Activated T-helper 2 cell treated with anti-CD3 and anti-CD28 coated beads, Interferon-gamma antibody, Interleukin-2, Interleukin-4, amounts not matched to agents 10 μg/mL and 5 μg/mL and 100 μg/mL, durations not matched to agents 14 hours and 24 hours and 36 hours (primary cell): Measurements from ENCODE around the gene TTC39A. TPM values are rescaled to one million over a fixed set of nuclear protein-coding genes. Genes with fewer than 3 reads are reported as not detected.
"Not testable (repeated sequence)": the region's sequence is repeated elsewhere in the genome, so short reads cannot be mapped to it uniquely, and the experiment has no call there.

ENCODE experiments used
- DNase-seq: peaks from one replicate; pipeline ENCODE4 v3.0.0; 2021; ENCODE audit warnings: low spot score
- H3K27ac Mint-ChIP-seq: one replicate; pipeline ENCODE4 v1.8.0; 2021; ENCODE audit warnings: mixed read lengths
- H3K27me3 Mint-ChIP-seq: one replicate; pipeline ENCODE4 v1.8.0; 2021; ENCODE audit warnings: low read depth, mixed read lengths
- H3K36me3 Mint-ChIP-seq: one replicate; pipeline ENCODE4 v1.8.0; 2021; ENCODE audit warnings: low read depth, mixed read lengths
- H3K4me1 Mint-ChIP-seq: one replicate; pipeline ENCODE4 v1.8.0; 2021; ENCODE audit warnings: low read depth, mixed read lengths
- H3K4me3 Mint-ChIP-seq: one replicate; pipeline ENCODE4 v1.8.0; 2021; ENCODE audit warnings: low read depth, mild to moderate bottlenecking, moderate library complexity, mixed read lengths
- H3K9me3 Mint-ChIP-seq: one replicate; pipeline ENCODE4 v1.8.0; 2021; ENCODE audit warnings: mixed read lengths
- intact Hi-C: fragments of 100-400 bp; cut with micrococcal nuclease; formaldehyde crosslinking; loops from one replicate; pipeline ENCODE4 v1.15.1; 2023
- total RNA-seq: library from RNA; stranded (reverse); gene quantifications from 2 replicates; pipeline ENCODE4 v1.2.3, GENCODE V29; 2022

The TTC39A gene
- total RNA-seq, 1 donor from 2014 or later = 0.41 TPM

DNA sequence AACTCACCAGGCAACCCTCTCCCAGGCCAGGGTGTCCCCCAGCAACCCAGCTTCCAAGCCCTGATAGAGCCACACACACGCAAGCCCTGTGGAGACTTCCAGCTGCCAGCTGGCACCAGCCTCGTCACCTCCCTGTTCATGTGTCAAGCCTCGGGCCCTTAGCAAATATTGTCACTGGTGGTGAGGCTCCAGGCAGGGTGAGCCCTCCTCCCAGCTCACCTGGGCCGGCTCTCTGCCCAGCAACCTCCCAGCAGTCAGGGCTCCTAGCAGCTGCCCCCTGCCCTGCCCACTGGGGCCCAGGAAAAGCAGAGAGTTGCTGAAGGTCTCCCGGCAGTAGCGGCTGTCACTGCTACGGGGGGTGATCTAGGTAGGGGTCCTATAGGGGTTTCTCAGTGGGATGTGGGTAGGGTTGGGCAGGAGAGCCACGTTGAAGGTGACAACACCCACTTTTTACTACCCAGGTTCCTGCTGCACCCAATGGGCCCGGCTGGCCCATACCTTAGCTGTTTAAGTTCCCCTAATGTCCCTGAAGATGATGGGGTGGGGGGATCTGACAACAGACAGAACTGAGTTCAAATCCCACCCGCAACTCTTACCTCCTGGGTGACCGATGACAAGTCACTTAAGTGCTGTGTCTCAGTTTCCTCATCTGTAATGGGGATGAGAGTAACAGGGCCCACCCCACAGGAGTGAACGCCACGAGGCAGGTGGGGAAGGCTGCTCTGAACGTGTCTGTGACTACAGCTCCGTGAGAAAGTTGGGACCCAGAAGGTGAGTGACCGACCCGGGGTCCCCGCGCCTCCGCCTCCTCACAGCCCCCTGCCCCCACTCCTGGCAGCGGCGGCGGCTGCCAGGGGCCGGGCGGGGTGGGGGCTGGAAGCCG lies 678 bp downstream of the TTC39A start:
- intact Hi-C loops = loop anchor here (10.0 kb wide), 1 partner anchor 205 kb away; no protein-coding TSS in a partner anchor
- H3K36me3 Mint-ChIP-seq = no peaks in the 10 kb centered on the region
- peaks cover 25% of the 10 kb centered on the region for H3K27me3 Mint-ChIP-seq
- H3K4me3 Mint-ChIP-seq = peak overlapping the region; percentile 55
- H3K9me3 Mint-ChIP-seq = no peaks in the 10 kb centered on the region
- DNase-seq = no peak
- H3K4me1 Mint-ChIP-seq = peaks cover 15% of the 10 kb centered on the region
- no peak overlapping the region for H3K27ac Mint-ChIP-seq

DNA sequence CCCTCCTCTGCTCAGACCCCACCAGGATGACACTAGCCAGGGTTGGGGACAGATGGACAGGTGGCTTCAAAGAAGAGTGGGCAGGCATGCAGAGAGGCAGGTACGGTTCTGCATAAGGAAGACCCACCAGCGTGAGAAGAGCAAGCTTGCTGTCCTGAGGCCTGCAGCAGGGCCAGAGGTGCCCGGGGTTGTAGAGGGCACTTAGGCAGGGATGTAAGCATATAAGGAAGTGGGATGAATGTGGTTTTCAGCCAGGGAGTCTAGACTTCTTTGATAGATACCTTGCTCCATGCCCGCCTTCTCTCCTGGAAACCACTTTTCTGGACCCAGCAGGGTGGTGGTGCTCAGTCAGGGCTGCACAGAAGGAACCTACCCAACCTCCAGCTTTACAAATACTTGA lies 1.4 kb downstream of the TTC39A start:
- no peak overlapping the region for H3K4me3 Mint-ChIP-seq

DNA sequence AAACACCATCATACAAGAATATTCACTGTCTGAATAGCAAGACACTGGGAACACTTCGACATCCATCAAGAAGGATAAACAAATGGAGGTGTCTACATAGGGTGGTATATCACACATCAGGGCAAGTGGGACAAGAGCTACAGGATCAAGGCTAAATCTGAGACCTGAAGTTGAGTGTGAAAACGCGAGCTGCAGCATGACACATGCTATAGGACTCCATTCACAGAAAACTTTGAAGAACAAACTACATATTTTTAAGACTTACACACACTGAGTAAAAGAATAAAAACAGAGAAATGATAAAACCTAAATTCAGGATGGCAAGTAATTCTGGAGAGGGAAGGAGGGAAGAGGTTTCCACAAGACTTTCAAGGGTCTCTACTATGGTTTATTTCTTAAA lies 2.1 kb downstream of the TTC39A start:
- Mint-ChIP-seq H3K4me3 (no peak overlapping the region), H3K36me3 (no peaks in the 10 kb centered on the region), H3K27me3 (peaks cover 27% of the 10 kb centered on the region), H3K27ac (no peak overlapping the region), H3K9me3 (no peaks in the 10 kb centered on the region), H3K4me1 (peaks cover 15% of the 10 kb centered on the region)
- intact Hi-C loops = no loop called here
- DNase-seq = no peak

More for the DNA sequence above, 1.4 kb downstream of the TTC39A start:
- Mint-ChIP-seq H3K4me1 (peaks cover 15% of the 10 kb centered on the region), H3K9me3 (no peaks in the 10 kb centered on the region), H3K27ac (no peak overlapping the region), H3K36me3 (no peaks in the 10 kb centered on the region), H3K27me3 (peaks cover 25% of the 10 kb centered on the region)
- DNase-seq = no peak
- intact Hi-C loops = no loop called here

DNA sequence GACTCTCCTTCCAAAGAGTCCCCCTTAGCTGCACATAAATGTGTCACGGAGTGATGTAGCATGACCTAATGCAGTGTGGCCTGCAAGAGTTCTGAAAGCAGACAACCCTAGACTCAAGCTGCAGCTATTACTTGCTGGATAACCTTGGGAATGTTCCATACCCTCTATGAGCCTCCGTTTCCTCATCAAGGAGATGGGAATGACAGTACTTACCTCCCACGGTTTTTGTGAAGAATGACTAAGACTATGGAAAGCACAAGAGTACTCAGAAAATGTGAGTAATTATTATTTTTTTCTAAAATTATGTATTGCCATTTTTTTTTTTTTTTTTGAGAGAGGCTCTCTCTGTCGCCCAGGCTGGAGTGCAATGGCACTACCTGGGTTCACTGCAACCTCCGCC lies 3.0 kb downstream of the TTC39A start:
- DNase-seq = no peak
- H3K27me3 Mint-ChIP-seq = peaks cover 28% of the 10 kb centered on the region
- no peak overlapping the region for H3K27ac Mint-ChIP-seq
- intact Hi-C loops = no loop called here
- H3K4me1 Mint-ChIP-seq = peaks cover 15% of the 10 kb centered on the region
- no peaks in the 10 kb centered on the region for H3K36me3 Mint-ChIP-seq
- H3K4me3 Mint-ChIP-seq = no peak overlapping the region
- no peaks in the 10 kb centered on the region for H3K9me3 Mint-ChIP-seq

DNA sequence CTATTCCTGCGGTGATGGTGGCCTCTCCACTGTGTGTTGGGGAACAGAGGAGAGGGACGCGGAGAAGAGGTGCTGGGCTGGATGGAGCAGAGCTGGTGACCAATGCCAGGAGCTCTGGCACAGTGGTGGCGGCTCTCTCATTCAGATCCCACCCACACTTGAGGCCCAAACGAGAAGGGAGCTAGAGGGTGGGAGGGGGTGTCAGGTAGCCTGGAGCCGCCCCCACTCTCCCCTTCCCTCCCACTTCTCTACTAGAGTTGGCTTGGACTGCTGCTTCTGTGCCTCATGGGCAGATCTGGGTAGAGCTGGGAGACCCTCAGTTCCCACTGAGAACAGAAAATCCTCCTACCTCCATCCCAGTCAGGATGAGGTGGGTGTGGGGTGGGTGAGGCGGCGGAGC lies 3.5 kb downstream of the TTC39A start:
- H3K27ac Mint-ChIP-seq = no peak overlapping the region
- no peak overlapping the region for H3K4me3 Mint-ChIP-seq
- no peaks in the 10 kb centered on the region for H3K36me3 Mint-ChIP-seq
- no peaks in the 10 kb centered on the region for H3K9me3 Mint-ChIP-seq
- intact Hi-C loops = no loop called here
- no peak for DNase-seq
- peaks cover 27% of the 10 kb centered on the region for H3K27me3 Mint-ChIP-seq
- peaks cover 15% of the 10 kb centered on the region for H3K4me1 Mint-ChIP-seq

DNA sequence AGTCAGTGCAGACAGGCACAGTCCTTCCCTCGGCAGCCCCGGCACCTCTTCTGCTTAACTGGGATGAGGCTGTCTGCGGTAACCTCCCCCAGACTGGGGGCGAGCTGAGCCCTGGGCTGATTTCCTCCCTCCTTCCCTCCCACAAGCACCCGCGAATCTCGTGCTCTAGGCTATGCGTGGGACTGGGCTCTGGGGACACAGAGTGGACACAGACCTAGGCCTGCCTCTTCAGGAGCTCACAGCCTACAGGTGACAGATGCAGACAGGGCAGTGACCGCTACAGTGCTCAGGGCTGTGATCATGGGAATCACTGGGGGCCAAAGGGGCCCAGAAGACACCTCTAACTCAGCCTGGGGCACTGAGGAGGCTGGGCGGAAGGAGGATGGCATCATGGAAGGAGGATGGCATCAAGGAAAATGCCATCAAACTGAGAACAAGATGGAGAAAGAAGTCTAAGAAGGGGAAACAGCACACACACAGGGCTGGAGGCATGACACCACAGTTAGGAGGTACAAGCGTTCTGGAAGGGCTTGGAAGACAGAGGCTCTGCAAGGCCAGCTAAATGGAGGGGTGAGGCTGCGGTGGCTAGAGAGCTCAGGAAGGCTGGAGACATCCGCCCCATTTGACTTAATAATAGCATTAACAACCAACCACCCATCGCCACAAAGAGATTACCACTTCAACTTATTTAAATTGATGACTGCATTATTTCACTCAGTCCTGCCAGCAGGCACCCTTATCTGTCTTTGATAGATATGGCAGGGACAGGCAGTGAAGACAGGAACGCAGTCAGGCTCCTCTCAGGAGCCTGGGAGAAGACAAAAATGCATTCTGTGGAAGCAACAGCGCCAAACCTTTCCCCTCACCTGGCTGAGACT lies 4.2 kb downstream of the TTC39A start:
- Mint-ChIP-seq H3K36me3 (no peaks in the 10 kb centered on the region), H3K27me3 (peaks cover 20% of the 10 kb centered on the region), H3K4me3 (no peak overlapping the region), H3K4me1 (peaks cover 9% of the 10 kb centered on the region), H3K9me3 (no peaks in the 10 kb centered on the region), H3K27ac (no peak overlapping the region)
- DNase-seq = no peak
- intact Hi-C loops = no loop called here

DNA sequence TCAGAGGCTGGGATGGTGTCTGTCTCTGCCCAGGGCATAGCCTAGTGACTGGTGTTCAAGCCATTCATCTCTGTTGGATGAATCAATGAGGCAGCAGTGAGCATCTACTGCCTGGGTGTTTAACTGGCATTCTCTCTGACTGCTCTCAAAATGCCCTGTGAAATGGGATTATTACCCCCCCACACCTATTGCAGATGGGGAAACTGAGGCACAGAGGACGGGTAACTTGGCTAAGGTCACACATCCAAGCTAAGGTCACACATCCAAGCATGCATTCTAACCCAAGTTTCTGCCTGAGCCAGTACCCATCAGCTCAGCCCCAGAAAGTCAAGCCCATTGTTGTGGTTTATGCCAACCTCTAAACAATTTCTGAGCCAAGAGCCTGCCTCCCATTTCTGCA lies 5.0 kb downstream of the TTC39A start:
- Mint-ChIP-seq H3K4me1 (peaks cover 4% of the 10 kb centered on the region), H3K36me3 (no peaks in the 10 kb centered on the region), H3K9me3 (no peaks in the 10 kb centered on the region), H3K27me3 (peaks cover 15% of the 10 kb centered on the region), H3K27ac (no peak overlapping the region), H3K4me3 (no peak overlapping the region)
- DNase-seq = no peak
- intact Hi-C loops = no loop called here

DNA sequence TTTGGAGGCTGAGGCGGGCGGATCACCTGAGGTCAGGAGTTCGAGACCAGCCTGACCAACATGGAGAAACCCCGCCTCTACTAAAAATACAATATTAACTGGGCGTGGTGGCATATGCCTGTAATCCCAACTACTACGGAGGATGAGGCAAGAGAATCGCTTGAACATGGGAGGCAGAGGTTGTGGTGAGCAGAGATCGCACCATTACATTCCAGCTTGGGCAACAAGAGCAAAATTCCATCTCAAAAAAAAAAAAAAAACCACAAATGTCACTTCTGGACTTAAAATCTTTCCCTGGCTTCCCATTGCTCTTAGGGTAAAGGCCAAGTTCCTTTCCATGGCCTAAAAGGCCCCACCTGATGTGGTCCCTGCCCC lies 5.4 kb downstream of the TTC39A start:
- DNase-seq, intact Hi-C loops, H3K4me3 Mint-ChIP-seq, H3K27ac Mint-ChIP-seq, H3K9me3 Mint-ChIP-seq, H3K36me3 Mint-ChIP-seq, H3K4me1 Mint-ChIP-seq: not testable (repeated sequence)
- peaks cover 15% of the 10 kb centered on the region for H3K27me3 Mint-ChIP-seq

DNA sequence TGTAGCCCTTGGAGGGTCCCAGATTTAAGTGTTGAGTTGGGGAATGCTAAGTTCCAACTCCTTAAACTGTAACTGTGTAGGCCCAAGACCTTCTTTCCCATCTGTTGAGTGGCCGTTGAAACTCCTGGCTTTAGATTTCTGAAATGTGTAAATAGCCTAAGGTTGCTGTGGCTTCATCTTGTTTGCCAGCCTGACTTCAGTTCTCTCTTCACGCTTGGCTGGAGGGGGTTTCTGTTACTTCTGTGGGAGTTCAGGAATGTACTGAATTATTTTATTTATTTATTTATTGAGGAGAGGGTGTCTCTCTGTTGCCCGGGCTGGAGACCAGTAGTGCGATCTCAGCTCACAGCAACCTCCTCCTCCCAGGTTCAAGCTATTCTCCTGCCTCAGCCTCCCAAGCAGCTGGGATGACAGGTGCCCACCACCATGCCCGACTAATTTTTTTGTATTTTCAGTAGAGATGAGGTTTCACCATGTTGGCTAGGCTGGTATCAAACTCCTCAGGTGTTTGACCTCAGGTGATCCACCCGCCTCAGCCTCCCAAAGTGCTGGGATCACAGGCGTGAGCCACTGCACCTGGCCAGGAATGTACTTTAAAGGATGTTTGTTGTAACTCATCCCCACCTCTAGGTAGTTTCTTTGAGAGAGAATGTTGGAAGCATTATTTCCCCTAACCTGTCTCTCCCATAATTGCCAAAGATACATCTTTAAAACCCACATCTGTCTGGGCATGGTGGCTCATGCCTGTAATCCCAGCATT lies 5.9 kb downstream of the TTC39A start:
- Mint-ChIP-seq H3K27me3 (peaks cover 11% of the 10 kb centered on the region), H3K27ac (no peak overlapping the region), H3K4me3 (no peak overlapping the region), H3K4me1 (peaks cover 4% of the 10 kb centered on the region), H3K36me3 (no peaks in the 10 kb centered on the region), H3K9me3 (no peaks in the 10 kb centered on the region)
- no peak for DNase-seq
- intact Hi-C loops = no loop called here

DNA sequence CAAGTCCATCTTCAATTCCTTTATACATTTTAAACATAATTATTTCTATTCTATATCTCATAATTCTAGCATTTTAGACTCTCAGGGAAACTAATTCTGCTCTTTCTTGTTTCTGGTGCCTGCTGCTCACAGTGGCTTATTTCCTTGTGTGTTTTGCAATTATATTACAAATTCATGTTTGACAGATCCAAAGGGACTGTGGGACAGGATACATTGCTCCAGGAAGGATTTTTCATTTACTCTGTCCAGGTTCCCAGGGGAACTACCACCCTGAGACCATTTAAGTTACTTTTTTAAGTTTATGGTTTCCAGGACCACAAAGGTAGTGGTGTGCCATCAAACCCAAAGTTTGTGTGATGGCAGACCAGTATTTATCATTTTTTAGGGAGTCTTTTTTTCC lies 6.6 kb downstream of the TTC39A start:
- H3K27me3 Mint-ChIP-seq = peaks cover 11% of the 10 kb centered on the region
- H3K27ac Mint-ChIP-seq = no peak overlapping the region
- peaks cover 4% of the 10 kb centered on the region for H3K4me1 Mint-ChIP-seq
- H3K4me3 Mint-ChIP-seq = no peak overlapping the region
- intact Hi-C loops = no loop called here
- H3K36me3 Mint-ChIP-seq = no peaks in the 10 kb centered on the region
- no peaks in the 10 kb centered on the region for H3K9me3 Mint-ChIP-seq
- no peak for DNase-seq

DNA sequence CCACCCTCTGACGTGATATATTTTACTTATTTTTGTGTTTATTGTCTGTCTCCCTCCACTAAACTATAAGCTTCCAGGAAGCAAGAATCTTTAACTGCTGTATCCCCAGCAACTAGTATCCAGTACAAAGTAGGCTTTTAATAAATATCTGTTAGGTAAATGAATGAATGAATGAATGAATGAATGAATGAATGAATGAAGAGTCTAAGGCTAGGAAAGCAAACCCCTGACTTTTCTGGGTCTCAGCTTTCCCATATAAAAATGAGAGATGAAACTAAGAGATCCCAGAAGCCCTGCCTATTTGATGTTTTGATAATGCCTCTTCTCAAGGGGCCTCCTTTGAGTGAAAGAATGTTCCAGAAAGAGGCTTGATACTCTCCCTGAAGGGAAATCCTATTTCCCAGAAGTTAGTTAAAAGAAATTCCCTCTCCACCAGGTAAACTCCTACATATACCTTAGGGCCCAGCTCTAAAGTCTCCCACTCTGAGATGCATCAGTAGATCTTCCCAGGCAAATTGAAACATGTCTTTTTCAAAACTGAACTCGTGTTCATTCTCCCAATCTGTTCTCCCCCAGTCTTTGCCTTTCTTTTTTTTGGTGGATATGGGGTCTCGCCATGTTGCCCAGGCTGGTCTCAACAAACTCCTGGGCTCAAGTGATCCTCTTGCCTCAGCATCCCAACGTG lies 7.8 kb downstream of the TTC39A start:
- H3K4me3 Mint-ChIP-seq = no peak overlapping the region
- no peaks in the 10 kb centered on the region for H3K36me3 Mint-ChIP-seq
- H3K27ac Mint-ChIP-seq = no peak overlapping the region
- no peak for DNase-seq
- H3K27me3 Mint-ChIP-seq = peaks cover 7% of the 10 kb centered on the region
- H3K9me3 Mint-ChIP-seq = no peaks in the 10 kb centered on the region
- intact Hi-C loops = no loop called here
- H3K4me1 Mint-ChIP-seq = peaks cover 4% of the 10 kb centered on the region

DNA sequence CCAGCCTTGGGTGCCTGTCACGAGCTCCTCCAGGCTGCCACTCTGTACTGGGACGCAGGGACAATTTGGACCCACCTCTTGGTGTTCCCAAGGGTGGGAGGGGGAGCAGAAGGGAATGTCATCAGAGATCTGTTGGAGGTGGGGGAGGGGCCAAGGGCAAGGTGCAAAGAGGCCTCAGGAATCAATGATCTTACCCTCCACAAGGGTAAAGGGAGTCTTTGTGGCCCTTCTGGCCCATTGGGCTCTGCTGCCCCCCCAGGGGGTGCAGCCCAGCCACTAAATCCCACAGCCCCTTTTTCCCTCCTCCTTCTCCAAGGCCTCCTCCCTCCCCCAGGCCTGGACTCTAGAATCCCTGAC lies 8.5 kb downstream of the TTC39A start:
- Mint-ChIP-seq H3K27me3 (peaks cover 7% of the 10 kb centered on the region), H3K27ac (no peak overlapping the region), H3K36me3 (no peaks in the 10 kb centered on the region), H3K4me3 (no peak overlapping the region), H3K9me3 (no peaks in the 10 kb centered on the region), H3K4me1 (peaks cover 2% of the 10 kb centered on the region)
- no peak for DNase-seq
- intact Hi-C loops = no loop called here
